Hepatocyte (in vitro differentiated cells): ENCODE measurements around the gene CTCFL. TPM values are rescaled to one million over a fixed set of nuclear protein-coding genes. Genes with fewer than 3 reads are reported as not detected.

Experiments used
- DNase-seq: peaks from one replicate; pipeline ENCODE4 v3.0.0-alpha.2; 2016; ENCODE audit warnings: low spot score
- H2AFZ ChIP-seq: fragments of 200-600 bp; sonication (generic); 2 replicates; pipeline ENCODE4 v1.6.0; 2016; ENCODE audit warnings: antibody characterized with exemption, mild to moderate bottlenecking
- H3K27ac ChIP-seq: fragments of 200-600 bp; sonication (generic); 2 replicates; pipeline ENCODE4 v1.5.1; 2016; ENCODE audit warnings: mild to moderate bottlenecking
- H3K27me3 ChIP-seq: fragments of 200-600 bp; sonication (generic); 2 replicates; pipeline ENCODE4 v1.6.1; 2016
- H3K36me3 ChIP-seq: fragments of 200-600 bp; sonication (generic); replicated peaks from 2 replicates; pipeline ENCODE4 v1.5.1; 2016; ENCODE audit warnings: low read depth; ENCODE audit not compliant: insufficient read depth
- H3K4me1 ChIP-seq: fragments of 200-600 bp; sonication (generic); 2 replicates; pipeline ENCODE4 v1.5.1; 2016; ENCODE audit warnings: mild to moderate bottlenecking, moderate library complexity; ENCODE audit not compliant: insufficient read depth
- H3K4me2 ChIP-seq: fragments of 200-600 bp; sonication (generic); 2 replicates; pipeline ENCODE4 v1.6.0; 2016
- H3K4me3 ChIP-seq: fragments of 200-600 bp; sonication (generic); 2 replicates; pipeline ENCODE4 v1.5.1; 2016; ENCODE audit warnings: mild to moderate bottlenecking
- H3K79me2 ChIP-seq: fragments of 200-600 bp; sonication (generic); 2 replicates; pipeline ENCODE4 v1.6.0; 2017; ENCODE audit warnings: mild to moderate bottlenecking
- H3K9me2 ChIP-seq: fragments of 200-600 bp; sonication (generic); replicated peaks from 2 replicates; pipeline ENCODE4 v1.6.0; 2017; ENCODE audit warnings: mild to moderate bottlenecking; ENCODE audit not compliant: insufficient read depth
- H3K9me3 ChIP-seq: fragments of 200-600 bp; sonication (generic); 2 replicates; pipeline ENCODE4 v1.5.1; 2016; ENCODE audit warnings: low read depth, mild to moderate bottlenecking
- H4K20me1 ChIP-seq: fragments of 200-600 bp; sonication (generic); 2 replicates; pipeline ENCODE4 v1.6.0; 2016; ENCODE audit warnings: mild to moderate bottlenecking; ENCODE audit not compliant: insufficient read depth, poor library complexity, severe bottlenecking
- EZH2 ChIP-seq: fragments of 200-600 bp; sonication (generic); IDR thresholded peaks from 2 replicates; pipeline ENCODE4 v1.6.1; 2016; ENCODE audit warnings: antibody characterized with exemption, mild to moderate bottlenecking, borderline replicate concordance
- EZH2phosphoT487 ChIP-seq: fragments of 200-600 bp; sonication (generic); IDR thresholded peaks from one replicate; pipeline ENCODE4 v1.6.1; 2018; ENCODE audit warnings: antibody characterized with exemption, mild to moderate bottlenecking, low read depth, moderate library complexity; ENCODE audit not compliant: unreplicated experiment, severe bottlenecking
- WGBS: methylation state at CpG from one replicate; pipeline ENCODE4 v1.1.6; 2016; ENCODE audit warnings: low lambda C conversion rate; ENCODE audit errors: missing lambda C conversion rate; 5-methylcytosine and 5-hydroxymethylcytosine counted together
- polyA plus RNA-seq: library from polyadenylated mRNA; unstranded; fragments of >200 nt; fragmentation: Nextera tagmentation; extraction: Ambion mirVana; gene quantifications from 2 replicates; pipeline ENCODE4 v1.2.1, GENCODE V29; 2016
- total RNA-seq: library from RNA; depleted of rRNA; stranded (reverse); fragments of >200 nt; gene quantifications from 2 replicates; pipeline ENCODE4 v1.2.3, GENCODE V29; 2014
- TF ChIP-seq, protein P1 (sequence below): fragments of 200-600 bp; sonication (generic); IDR thresholded peaks from 2 replicates; pipeline ENCODE4 v1.5.1; 2016; ENCODE audit warnings: antibody characterized with exemption, mild to moderate bottlenecking; ENCODE audit not compliant: poor library complexity

The CTCFL gene
- total and polyA plus RNA-seq, 2 experiments from 2014 or later, result not detected

DNA sequence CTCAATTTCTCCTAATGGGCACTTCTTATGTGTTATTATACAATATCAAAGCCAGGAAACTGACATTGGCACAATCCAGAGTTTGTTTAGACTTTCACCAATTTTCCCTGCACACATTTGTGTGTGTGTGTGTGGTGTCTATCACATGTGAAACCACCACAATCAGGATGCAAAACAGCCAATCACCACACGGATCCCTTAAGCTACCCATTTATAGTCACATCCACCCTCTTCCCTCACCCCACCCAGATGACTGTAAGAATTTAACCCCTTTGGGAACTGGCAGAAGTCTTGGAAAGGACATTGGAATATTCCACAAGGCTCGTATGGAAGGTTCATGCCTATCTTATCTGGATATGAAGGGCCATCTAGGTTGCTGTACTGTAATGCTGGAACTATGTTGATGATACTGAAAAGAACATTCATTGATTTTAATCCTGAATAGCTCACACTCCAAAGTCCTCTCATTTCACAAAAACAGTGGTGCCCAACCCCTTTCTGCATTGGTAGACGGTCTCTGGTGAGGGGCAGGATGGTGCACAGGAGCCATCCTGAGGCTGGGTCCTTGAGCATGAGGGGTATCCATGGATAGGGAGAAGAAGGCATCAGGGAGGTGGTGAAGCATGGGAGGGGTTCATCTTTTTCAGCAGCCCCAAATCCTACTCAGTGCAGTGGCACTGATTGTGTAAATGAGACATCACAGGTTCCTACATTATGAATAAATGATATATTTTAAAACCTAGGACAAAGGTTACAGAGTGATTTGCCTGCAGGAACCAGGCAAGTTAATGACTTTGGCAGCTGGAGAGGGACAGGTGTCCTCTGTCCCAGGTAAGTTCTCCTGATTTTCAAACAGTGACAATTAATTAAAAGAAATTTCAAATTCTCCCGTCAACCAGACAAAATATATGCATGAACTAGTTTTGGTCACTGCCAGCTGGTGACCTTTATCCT, 12.1 kb upstream of the CTCFL start:
- no peak for DNase-seq
- Histone ChIP-seq H3K9me3 (no peaks in the 10 kb centered on the region), H3K4me1 (no peaks in the 10 kb centered on the region), H3K9me2 (no peaks in the 10 kb centered on the region), H2AFZ (no peak overlapping the region), H3K27ac (no peak overlapping the region), H3K4me2 (no peak overlapping the region), H3K4me3 (no peak overlapping the region), H3K36me3 (no peaks in the 10 kb centered on the region), H3K27me3 (no peaks in the 10 kb centered on the region), H3K79me2 (no peaks in the 10 kb centered on the region), H4K20me1 (no peaks in the 10 kb centered on the region)
- TF ChIP-seq EZH2phosphoT487 (no peak), EZH2 (no peak)
- TF ChIP-seq, protein P1, sequence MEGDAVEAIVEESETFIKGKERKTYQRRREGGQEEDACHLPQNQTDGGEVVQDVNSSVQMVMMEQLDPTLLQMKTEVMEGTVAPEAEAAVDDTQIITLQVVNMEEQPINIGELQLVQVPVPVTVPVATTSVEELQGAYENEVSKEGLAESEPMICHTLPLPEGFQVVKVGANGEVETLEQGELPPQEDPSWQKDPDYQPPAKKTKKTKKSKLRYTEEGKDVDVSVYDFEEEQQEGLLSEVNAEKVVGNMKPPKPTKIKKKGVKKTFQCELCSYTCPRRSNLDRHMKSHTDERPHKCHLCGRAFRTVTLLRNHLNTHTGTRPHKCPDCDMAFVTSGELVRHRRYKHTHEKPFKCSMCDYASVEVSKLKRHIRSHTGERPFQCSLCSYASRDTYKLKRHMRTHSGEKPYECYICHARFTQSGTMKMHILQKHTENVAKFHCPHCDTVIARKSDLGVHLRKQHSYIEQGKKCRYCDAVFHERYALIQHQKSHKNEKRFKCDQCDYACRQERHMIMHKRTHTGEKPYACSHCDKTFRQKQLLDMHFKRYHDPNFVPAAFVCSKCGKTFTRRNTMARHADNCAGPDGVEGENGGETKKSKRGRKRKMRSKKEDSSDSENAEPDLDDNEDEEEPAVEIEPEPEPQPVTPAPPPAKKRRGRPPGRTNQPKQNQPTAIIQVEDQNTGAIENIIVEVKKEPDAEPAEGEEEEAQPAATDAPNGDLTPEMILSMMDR, result no peak
- WGBS, result 76% methylated on average over 4 of the region's 4 CpGs

GRCh38 chr20:57536120-57536708, 11.3 kb upstream of the CTCFL start:
- no peak overlapping the region for H2AFZ ChIP-seq
- H3K9me2 ChIP-seq, result no peaks in the 10 kb centered on the region
- no peak overlapping the region for H3K4me3 ChIP-seq
- no peaks in the 10 kb centered on the region for H4K20me1 ChIP-seq
- no peaks in the 10 kb centered on the region for H3K79me2 ChIP-seq
- H3K9me3 ChIP-seq, result no peaks in the 10 kb centered on the region
- TF ChIP-seq EZH2, result no peak
- TF ChIP-seq EZH2phosphoT487, result no peak
- TF ChIP-seq, protein P1, result no peak
- H3K27me3 ChIP-seq, result no peaks in the 10 kb centered on the region
- WGBS, result 81% methylated on average over 3 of the region's 3 CpGs
- no peak overlapping the region for H3K27ac ChIP-seq
- H3K4me1 ChIP-seq, result no peaks in the 10 kb centered on the region
- no peak overlapping the region for H3K4me2 ChIP-seq
- DNase-seq, result no peak
- no peaks in the 10 kb centered on the region for H3K36me3 ChIP-seq

DNA sequence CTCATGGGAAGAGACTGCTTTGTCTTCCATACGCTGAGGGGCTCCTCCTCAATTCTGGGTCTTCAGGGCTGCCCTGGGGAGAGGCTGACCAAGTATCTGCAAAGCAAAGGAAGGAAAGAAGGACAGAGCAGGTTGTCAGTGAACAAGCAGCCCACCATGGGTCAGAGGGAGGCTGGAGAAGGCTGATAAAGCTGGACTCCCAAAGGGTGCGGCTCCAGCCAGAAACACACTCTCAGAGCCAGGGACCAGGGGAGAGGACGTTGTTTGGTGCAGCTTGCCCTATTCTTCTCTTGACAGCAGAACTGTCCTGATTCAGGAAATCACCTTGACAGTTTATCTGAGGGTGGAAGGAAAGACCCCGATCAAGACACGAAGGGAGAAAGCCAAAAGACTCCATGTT, 10.4 kb upstream of the CTCFL start:
- Histone ChIP-seq H3K9me2 (no peaks in the 10 kb centered on the region), H3K36me3 (no peaks in the 10 kb centered on the region), H3K79me2 (no peaks in the 10 kb centered on the region), H3K9me3 (no peaks in the 10 kb centered on the region), H4K20me1 (no peaks in the 10 kb centered on the region), H3K4me3 (no peak overlapping the region), H3K27me3 (no peaks in the 10 kb centered on the region), H2AFZ (no peak overlapping the region), H3K4me2 (no peak overlapping the region), H3K27ac (no peak overlapping the region), H3K4me1 (no peaks in the 10 kb centered on the region)
- TF ChIP-seq EZH2, result no peak
- TF ChIP-seq, protein P1, result no peak
- no peak for TF ChIP-seq EZH2phosphoT487
- WGBS, result 92% methylated on average over 5 of the region's 5 CpGs
- DNase-seq, result no peak
